HG03439 (cell line): ENCODE results near the gene BCL6B.

Experiments used
- ATAC-seq: cut with Tn5 transposase; IDR thresholded peaks from one replicate; pipeline ENCODE4 v1.9.1; 2021; ENCODE audit warnings: mild to moderate bottlenecking, moderate library complexity; ENCODE audit not compliant: unreplicated experiment

BCL6B gene

GRCh38 chr17:7056386-7056785, 33.5 kb downstream of the BCL6B start:
- ATAC-seq: no peak

GRCh38 chr17:7058831-7059447, 36.1 kb downstream of the BCL6B start:
- no peak for ATAC-seq

GRCh38 chr17:7060165-7060891, 37.5 kb downstream of the BCL6B start:
- no peak for ATAC-seq

- ATAC-seq: no peak
These were observed 40.8 kb downstream of the BCL6B start for GRCh38 chr17:7063518-7064094.

- ATAC-seq: no peak
These were observed 41.4 kb downstream of the BCL6B start for GRCh38 chr17:7064261-7064660.

- ATAC-seq: no peak
These were observed 44.3 kb downstream of the BCL6B start for GRCh38 chr17:7067198-7067597.

GRCh38 chr17:7068268-7068667, 45.4 kb downstream of the BCL6B start:
- ATAC-seq: no peak

- no peak for ATAC-seq
These were observed 47.9 kb downstream of the BCL6B start for GRCh38 chr17:7070712-7071111.

- no peak for ATAC-seq
These were observed 49.6 kb downstream of the BCL6B start for GRCh38 chr17:7072406-7072805.

- no peak for ATAC-seq
These were observed 52.1 kb downstream of the BCL6B start for GRCh38 chr17:7074931-7075330.

- no peak for ATAC-seq
These were observed 55.2 kb downstream of the BCL6B start for GRCh38 chr17:7077911-7078546.

GRCh38 chr17:7078711-7079110, 55.9 kb downstream of the BCL6B start:
- no peak for ATAC-seq
